Measurements from ENCODE around the gene BEGAIN. TPM values are rescaled to one million over a fixed set of nuclear protein-coding genes. Genes with fewer than 3 reads are reported as not detected.

The BEGAIN gene
- total and polyA plus RNA-seq, 7 donors, result 0.36 to 1.4 (median 0.60) TPM

- H3K9me3 ChIP-seq, result no peaks in the 10 kb centered on the region
Observed at GRCh38 chr14:100553471-100553870, 33.7 kb downstream of the BEGAIN start.

GRCh38 chr14:100552524-100553125 lies 34.6 kb downstream of the BEGAIN start:
- no peaks in the 10 kb centered on the region for H3K9me3 ChIP-seq
- H3K36me3 ChIP-seq, result no peaks in the 10 kb centered on the region
- H3K4me3 ChIP-seq, result no peak overlapping the region
- intact Hi-C loops (cut with DNase I), result no loop called here
- H3K27ac ChIP-seq, result no peak overlapping the region
- peaks cover 0 to 13% (median 10%) of the 10 kb centered on the region in 3 donors for H3K27me3 ChIP-seq
- no peak for DNase-seq
- H3K4me1 ChIP-seq, result peaks cover 0 to 2% (median 0%) of the 10 kb centered on the region in 4 donors
- 84 to 88% methylated on average over 16 of the region's 16 CpGs for WGBS, 2 donors
- no peak for TF ChIP-seq CTCF (IDR thresholded peaks at IDR 0.05)
- no peak for TF ChIP-seq EP300 (IDR thresholded peaks at IDR 0.05)
- no peak for TF ChIP-seq POLR2AphosphoS5 (IDR thresholded peaks at IDR 0.05)
- TF ChIP-seq POLR2A (IDR thresholded peaks at IDR 0.05), result no peak

More at GRCh38 chr14:100553471-100553870, 33.7 kb downstream of the BEGAIN start:
- 94 to 95% methylated on average over 5 of the region's 5 CpGs for WGBS, 2 donors
- Histone ChIP-seq H3K4me1 (no peaks in the 10 kb centered on the region), H3K27me3 (peaks cover 0 to 10% (median 9%) of the 10 kb centered on the region in 3 donors), H3K27ac (no peak overlapping the region), H3K4me3 (no peak overlapping the region), H3K36me3 (no peaks in the 10 kb centered on the region)
- no peak for DNase-seq
- intact Hi-C loops (cut with DNase I), result no loop called here
- TF ChIP-seq CTCF (IDR thresholded peaks at IDR 0.05) (no peak), EP300 (IDR thresholded peaks at IDR 0.05) (no peak), POLR2AphosphoS5 (IDR thresholded peaks at IDR 0.05) (no peak), POLR2A (IDR thresholded peaks at IDR 0.05) (no peak)

GRCh38 chr14:100551056-100551455 lies 36.2 kb downstream of the BEGAIN start:
- 87 to 91% methylated on average over 11 of the region's 11 CpGs for WGBS, 2 donors
- Histone ChIP-seq H3K4me1 (peaks cover 0 to 14% (median 8%) of the 10 kb centered on the region in 4 donors), H3K4me3 (no peak overlapping the region), H3K27me3 (peaks cover 0 to 19% (median 10%) of the 10 kb centered on the region in 3 donors), H3K9me3 (no peaks in the 10 kb centered on the region), H3K36me3 (no peaks in the 10 kb centered on the region), H3K27ac (no peak overlapping the region)
- DNase-seq, result no peak
- TF ChIP-seq POLR2AphosphoS5 (IDR thresholded peaks at IDR 0.05) (no peak), POLR2A (IDR thresholded peaks at IDR 0.05) (no peak), CTCF (IDR thresholded peaks at IDR 0.05) (no peak), EP300 (IDR thresholded peaks at IDR 0.05) (no peak)
- intact Hi-C loops (cut with DNase I), result no loop called here

DNA sequence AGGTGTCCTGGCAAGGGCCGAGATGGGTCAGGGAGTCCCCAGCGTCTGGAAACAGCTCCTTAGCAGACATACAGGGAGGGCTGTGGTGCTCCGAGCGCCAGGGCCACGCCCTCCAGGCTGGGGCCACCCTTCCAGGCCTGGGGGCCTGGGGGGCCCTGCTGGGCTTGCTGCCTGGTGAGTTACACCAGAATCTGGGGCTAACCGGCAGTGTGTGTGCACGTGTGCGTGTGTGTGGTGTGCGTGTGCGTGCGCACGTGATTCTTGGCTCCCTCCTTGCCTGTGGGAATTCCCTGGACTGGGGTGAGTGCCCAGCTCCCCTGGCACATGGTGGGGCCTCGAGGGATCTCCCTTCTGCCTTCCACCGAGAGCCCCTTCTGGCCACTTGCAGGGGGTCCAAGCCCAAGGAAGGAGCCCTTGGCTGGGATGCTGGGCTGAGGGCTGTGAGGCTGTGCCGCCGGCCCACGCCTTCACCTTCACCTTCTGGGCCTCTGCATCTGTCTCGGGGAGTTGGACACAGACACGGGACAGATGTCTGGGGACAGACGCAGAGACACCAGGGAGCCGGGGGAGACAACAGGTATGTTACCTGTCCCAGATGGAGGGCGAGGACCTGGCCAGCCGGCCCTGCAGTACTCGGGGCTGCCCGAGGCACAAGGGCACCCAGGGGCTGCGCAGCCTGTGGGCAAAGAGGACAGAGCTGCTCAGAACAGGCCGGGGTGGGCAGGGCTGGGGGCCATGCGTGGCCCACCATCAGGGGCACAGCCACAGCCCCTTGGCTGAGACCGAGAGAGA lies 37.2 kb downstream of the BEGAIN start:
- no peak overlapping the region for H3K4me3 ChIP-seq
- no peaks in the 10 kb centered on the region for H3K9me3 ChIP-seq
- peaks cover 0 to 14% (median 9%) of the 10 kb centered on the region in 4 donors for H3K4me1 ChIP-seq
- no peak for TF ChIP-seq EP300 (IDR thresholded peaks at IDR 0.05)
- no peak for TF ChIP-seq POLR2AphosphoS5 (IDR thresholded peaks at IDR 0.05)
- no peak for TF ChIP-seq CTCF (IDR thresholded peaks at IDR 0.05)
- TF ChIP-seq POLR2A (IDR thresholded peaks at IDR 0.05), result no peak
- H3K36me3 ChIP-seq, result no peaks in the 10 kb centered on the region
- no peak for DNase-seq
- 49 to 78% methylated on average over 29 of the region's 29 CpGs for WGBS, 2 donors
- intact Hi-C loops (cut with DNase I), result loop anchor here (5.0 kb wide), 1 partner anchor 112 kb away; no protein-coding TSS in a partner anchor
- H3K27ac ChIP-seq, result no peak overlapping the region
- peaks cover 0 to 19% (median 10%) of the 10 kb centered on the region in 3 donors for H3K27me3 ChIP-seq
